Activated T-cell treated with anti-CD3 and anti-CD28 coated beads, Interleukin-2, amount 50 U/mL, for 72 hours (primary cell): Measurements from ENCODE around the gene LMO1. TPM values are rescaled to one million over a fixed set of nuclear protein-coding genes. Genes with fewer than 3 reads are reported as not detected.
A peak's percentile ranks its signal among the peaks of the same experiment; 100 is the strongest.

Source experiments
- ATAC-seq, 2 donors: fragments of 150-1000 bp; cut with Tn5 transposase; replicated peaks in 1 of 2; 2 replicates each; pipeline ENCODE4 v1.10.0; 2021; ENCODE audit warnings: moderate library complexity in 2 of 2, mild to moderate bottlenecking in 1 of 2
- DNase-seq, 2 donors: peaks; one replicate each; pipeline ENCODE4 v3.0.0; 2021 to 2022; ENCODE audit warnings: mixed read lengths in 1 of 2
- H3K27ac Mint-ChIP-seq: one replicate; pipeline ENCODE4 v1.8.0; 2022; ENCODE audit warnings: mild to moderate bottlenecking, moderate library complexity, mixed read lengths
- H3K27me3 Mint-ChIP-seq: one replicate; pipeline ENCODE4 v1.8.0; 2022; ENCODE audit warnings: low read depth, mixed read lengths
- H3K36me3 Mint-ChIP-seq, 2 donors: one replicate each; pipeline ENCODE4 v1.8.0; 2022; ENCODE audit warnings: mixed read lengths in 2 of 2, mild to moderate bottlenecking in 1 of 2; ENCODE audit not compliant: insufficient read depth in 2 of 2
- H3K4me1 Mint-ChIP-seq: one replicate; pipeline ENCODE4 v1.8.0; 2022; ENCODE audit warnings: low read depth, mixed read lengths
- H3K4me3 Mint-ChIP-seq, 2 donors: one replicate each; pipeline ENCODE4 v1.8.0; 2022; ENCODE audit warnings: mild to moderate bottlenecking in 2 of 2, mixed read lengths in 2 of 2, moderate library complexity in 2 of 2
- H3K9me3 Mint-ChIP-seq, 2 donors: one replicate each; pipeline ENCODE4 v1.8.0; 2022; ENCODE audit warnings: mixed read lengths in 2 of 2
- total RNA-seq, 2 donors: library from RNA; stranded (reverse); gene quantifications; one replicate each; pipeline ENCODE4 v1.2.3, GENCODE V29; 2022

Gene LMO1
- total RNA-seq = under 1 TPM in 1 of 2 donors, not detected in 1; 0.32 TPM

DNA sequence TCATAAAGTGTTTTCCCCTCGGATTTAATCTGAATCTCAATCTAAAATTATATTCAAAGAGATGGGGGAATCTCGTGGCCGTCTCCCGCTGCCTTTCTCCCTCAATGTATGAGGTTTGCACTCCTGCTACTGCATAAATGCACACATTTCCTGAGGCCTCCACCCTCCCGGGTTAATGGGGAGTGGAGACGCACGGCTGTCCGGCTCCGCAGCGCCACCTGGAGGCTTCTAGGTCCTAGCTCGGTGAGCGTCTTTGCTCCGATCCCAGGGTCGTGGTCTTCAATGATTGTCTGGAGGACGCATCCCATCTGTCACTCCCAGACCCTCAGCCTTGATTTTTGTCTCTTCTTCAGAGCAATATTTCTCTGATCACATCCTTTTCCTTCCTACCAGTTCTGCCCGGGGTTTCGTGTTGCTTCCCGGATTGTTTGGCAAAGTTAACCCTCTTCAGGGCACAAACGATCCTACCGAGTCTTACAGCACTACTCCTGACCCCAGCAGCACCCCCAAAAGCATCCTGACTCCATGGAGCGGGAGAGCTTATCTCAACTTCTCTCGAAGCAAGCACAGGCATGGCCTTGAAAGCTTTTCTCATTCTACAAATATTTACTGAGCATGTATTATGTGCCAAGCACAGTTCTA, at the start of gene LMO1:
TSS of gene LMO1 (minus strand) at position 110 of the 642 bp plus-strand sequence. CDS start 516 bp downstream, outside the sequence.
- Mint-ChIP-seq H3K27me3 (peaks cover 68% of the 10 kb centered on the region), H3K27ac (no peak within 1 kb of the TSS), H3K4me3 (peak within 1 kb of the TSS; percentile 75 to 77), H3K36me3 (no peaks in the 10 kb centered on the region), H3K4me1 (peaks cover 11% of the 10 kb centered on the region), H3K9me3 (no peaks in the 10 kb centered on the region)
- DNase-seq (peak; percentile 81 to 83), ATAC-seq (peak; percentile 71 to 73)

DNA sequence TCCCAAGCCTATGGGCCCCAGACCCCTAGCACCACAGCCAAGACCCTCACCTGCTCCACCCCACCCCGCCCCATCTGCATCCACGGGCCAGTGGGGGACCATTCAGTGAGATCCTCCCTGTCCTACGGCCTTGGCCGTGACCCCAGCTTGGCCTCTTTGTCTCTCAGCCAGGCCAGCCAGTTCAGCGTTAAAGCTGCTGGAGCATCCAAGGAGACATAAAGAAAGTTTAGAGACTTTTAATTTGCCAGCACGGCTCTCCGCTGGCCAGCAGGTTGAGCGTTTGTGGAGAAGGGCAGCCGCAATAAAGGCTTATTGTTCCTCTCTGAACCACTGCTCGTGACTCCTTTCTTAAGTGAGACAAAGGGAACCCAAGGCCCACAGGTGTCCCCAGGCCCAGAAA, 49.3 kb upstream of the LMO1 start:
- ATAC-seq (no peak), DNase-seq (no peak)
- Mint-ChIP-seq H3K36me3 (no peaks in the 10 kb centered on the region), H3K27ac (no peak overlapping the region), H3K9me3 (no peaks in the 10 kb centered on the region), H3K4me1 (peaks cover 6% of the 10 kb centered on the region), H3K4me3 (no peak overlapping the region), H3K27me3 (peaks cover 5% of the 10 kb centered on the region)

DNA sequence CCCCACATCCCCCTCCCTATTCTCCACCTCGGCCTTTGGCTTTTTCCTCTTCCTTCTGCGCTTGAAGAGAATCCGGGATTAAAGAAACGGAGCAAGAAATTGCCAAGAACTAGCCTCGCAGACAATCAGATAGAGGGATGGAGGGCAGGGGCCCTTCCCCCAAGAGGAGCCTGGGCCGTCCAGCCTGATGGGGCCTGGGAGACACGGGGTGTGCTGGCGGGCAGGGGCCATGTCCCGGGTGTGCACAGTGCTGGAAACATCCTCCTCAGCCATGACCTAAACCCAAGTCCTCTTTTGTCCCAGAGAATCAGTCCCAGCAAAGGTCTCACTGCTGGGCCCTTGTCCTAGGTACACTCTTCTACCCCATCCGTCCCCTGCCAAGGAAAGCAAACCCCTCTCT, 47.7 kb upstream of the LMO1 start:
- H3K27me3 Mint-ChIP-seq = peaks cover 5% of the 10 kb centered on the region
- DNase-seq (no peak), ATAC-seq (no peak)
- no peaks in the 10 kb centered on the region for H3K36me3 Mint-ChIP-seq
- H3K4me3 Mint-ChIP-seq = no peak overlapping the region
- no peak overlapping the region for H3K27ac Mint-ChIP-seq
- no peaks in the 10 kb centered on the region for H3K9me3 Mint-ChIP-seq
- peaks cover 6% of the 10 kb centered on the region for H3K4me1 Mint-ChIP-seq

DNA sequence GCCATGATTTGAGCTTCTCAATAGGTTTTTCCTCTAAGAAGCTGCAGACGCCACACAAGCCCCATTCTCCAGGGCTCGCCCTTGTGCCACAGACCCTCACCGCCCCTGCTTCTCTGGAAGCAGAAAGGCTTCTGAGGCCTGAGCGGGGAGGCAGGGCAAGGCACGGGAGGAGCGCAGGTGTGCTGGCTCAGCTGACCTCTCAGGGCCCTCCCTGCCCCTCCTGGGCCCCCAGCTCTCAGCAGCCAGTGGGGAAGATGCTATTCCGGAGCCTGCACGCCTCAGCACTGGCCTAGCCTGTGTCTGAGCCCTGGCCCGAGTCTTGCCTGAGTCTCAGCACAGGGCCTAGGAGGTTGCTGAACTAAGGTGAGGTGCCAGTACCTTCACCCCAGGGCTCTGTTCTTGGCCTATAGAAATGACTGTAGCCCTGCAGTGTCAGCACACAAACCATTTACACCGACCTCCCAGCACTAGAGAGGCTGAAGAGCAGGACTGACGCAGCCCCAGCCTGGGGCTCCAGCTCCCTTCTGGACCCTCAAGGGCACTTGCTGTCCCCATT, 47.1 kb upstream of the LMO1 start:
- H3K27me3 Mint-ChIP-seq = no peaks in the 10 kb centered on the region
- H3K9me3 Mint-ChIP-seq = no peaks in the 10 kb centered on the region
- H3K27ac Mint-ChIP-seq = no peak overlapping the region
- DNase-seq = no peak
- H3K36me3 Mint-ChIP-seq = no peaks in the 10 kb centered on the region
- peaks cover 6% of the 10 kb centered on the region for H3K4me1 Mint-ChIP-seq
- ATAC-seq = no peak
- no peak overlapping the region for H3K4me3 Mint-ChIP-seq

DNA sequence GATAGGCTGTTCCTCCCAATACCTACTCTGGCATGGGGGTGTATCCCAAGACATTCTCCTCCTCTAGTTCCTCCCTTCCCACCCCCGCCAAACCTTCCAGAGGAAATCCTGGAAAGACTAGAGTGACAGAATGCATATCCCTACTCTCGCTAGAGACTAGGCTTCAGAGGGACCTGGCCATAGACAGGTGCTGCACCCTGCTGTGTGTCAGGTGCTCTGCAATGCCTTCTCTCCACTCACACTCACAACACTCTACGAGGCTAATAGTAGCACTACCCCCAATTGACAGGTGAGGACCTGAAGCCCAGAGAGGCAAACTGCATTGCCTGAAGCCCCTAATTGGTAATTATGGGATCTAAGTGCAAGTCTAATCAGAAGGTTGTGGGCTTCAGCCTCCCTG, 46.2 kb upstream of the LMO1 start:
- DNase-seq (no peak), ATAC-seq (peak; percentile 18 to 23)
- no peak overlapping the region for H3K4me3 Mint-ChIP-seq
- no peaks in the 10 kb centered on the region for H3K27me3 Mint-ChIP-seq
- H3K27ac Mint-ChIP-seq = no peak overlapping the region
- peaks cover 6% of the 10 kb centered on the region for H3K4me1 Mint-ChIP-seq
- H3K36me3 Mint-ChIP-seq = no peaks in the 10 kb centered on the region
- peaks cover 0 to under 1% of the 10 kb centered on the region in 2 donors for H3K9me3 Mint-ChIP-seq

DNA sequence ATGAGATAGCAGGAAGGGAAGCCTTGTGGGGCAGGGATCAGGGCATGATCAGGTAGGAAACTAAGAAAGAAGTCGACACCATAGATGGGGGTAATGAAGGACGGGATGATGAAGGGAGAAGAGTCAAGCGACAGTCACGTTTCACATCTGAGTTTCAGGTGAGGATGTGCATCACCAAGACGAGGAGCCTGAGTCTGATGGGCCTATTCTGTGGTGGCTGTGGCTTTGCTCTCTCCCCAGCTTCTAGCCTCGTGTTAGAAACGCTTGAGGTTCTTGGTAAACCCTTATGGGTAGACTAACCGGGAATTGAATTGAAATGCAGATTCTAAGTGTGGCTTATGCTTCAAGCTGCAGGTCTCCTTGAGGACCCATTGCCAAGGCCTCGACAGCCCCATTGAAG, 45.6 kb upstream of the LMO1 start:
- H3K27me3 Mint-ChIP-seq = no peaks in the 10 kb centered on the region

DNA sequence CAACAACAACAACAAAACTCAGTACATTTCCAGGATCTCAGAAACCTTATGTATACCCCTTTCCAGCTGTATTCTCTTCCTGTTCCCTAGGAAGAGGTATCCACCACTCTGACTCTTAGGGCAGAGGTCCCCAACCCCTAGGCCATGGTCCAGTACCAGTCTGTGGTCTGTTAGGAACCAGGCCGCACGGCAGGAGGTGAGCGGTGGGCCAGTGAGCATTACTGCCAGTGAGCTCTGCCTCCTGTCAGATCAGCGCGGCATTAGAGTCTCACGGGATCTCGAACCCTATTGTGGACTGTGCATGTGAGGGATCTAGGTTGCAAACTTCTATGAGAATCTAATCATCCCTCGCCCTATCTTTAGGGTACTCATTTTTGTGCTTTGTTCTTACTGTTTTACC, 43.9 kb upstream of the LMO1 start:
- Mint-ChIP-seq H3K9me3 (peaks cover 4 to 8% of the 10 kb centered on the region in 2 donors), H3K27ac (no peak overlapping the region), H3K27me3 (no peaks in the 10 kb centered on the region), H3K4me1 (peaks cover 6% of the 10 kb centered on the region), H3K4me3 (no peak overlapping the region), H3K36me3 (peaks cover 0 to 6% of the 10 kb centered on the region in 2 donors)
- ATAC-seq (no peak), DNase-seq (no peak)

More for the DNA sequence above, 45.6 kb upstream of the LMO1 start:
- DNase-seq (no peak), ATAC-seq (no peak)
- Mint-ChIP-seq H3K36me3 (peaks cover 0 to 2% of the 10 kb centered on the region in 2 donors), H3K4me1 (peaks cover 6% of the 10 kb centered on the region), H3K9me3 (peaks cover 0 to 4% of the 10 kb centered on the region in 2 donors), H3K27ac (no peak overlapping the region), H3K4me3 (no peak overlapping the region)

DNA sequence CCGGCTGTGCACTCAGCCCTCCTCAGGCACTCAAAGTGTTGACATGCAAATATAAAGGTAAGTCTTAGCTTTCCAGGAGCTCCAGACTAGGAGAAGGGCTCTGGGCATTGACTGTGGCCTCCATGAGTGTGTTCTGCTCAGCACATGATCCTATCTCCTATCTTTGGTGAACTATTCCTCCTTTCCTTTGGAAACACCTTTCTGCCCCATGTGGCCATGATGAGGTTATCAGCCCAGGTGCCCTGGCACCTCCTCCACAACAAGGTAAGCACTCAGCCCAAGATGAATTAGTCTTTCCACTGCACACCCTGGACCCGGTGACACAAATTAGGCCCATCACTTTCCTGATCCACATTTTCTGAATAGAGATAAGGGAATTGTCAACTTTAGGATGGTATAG, 37.9 kb upstream of the LMO1 start:
- peaks cover 6% of the 10 kb centered on the region for H3K27me3 Mint-ChIP-seq
- peaks cover 3 to 8% of the 10 kb centered on the region in 2 donors for H3K36me3 Mint-ChIP-seq
- H3K27ac Mint-ChIP-seq = no peak overlapping the region
- no peak overlapping the region for H3K4me3 Mint-ChIP-seq
- no peak for ATAC-seq
- no peaks in the 10 kb centered on the region for H3K4me1 Mint-ChIP-seq
- H3K9me3 Mint-ChIP-seq = peaks cover 6 to 12% of the 10 kb centered on the region in 2 donors
- DNase-seq = no peak

DNA sequence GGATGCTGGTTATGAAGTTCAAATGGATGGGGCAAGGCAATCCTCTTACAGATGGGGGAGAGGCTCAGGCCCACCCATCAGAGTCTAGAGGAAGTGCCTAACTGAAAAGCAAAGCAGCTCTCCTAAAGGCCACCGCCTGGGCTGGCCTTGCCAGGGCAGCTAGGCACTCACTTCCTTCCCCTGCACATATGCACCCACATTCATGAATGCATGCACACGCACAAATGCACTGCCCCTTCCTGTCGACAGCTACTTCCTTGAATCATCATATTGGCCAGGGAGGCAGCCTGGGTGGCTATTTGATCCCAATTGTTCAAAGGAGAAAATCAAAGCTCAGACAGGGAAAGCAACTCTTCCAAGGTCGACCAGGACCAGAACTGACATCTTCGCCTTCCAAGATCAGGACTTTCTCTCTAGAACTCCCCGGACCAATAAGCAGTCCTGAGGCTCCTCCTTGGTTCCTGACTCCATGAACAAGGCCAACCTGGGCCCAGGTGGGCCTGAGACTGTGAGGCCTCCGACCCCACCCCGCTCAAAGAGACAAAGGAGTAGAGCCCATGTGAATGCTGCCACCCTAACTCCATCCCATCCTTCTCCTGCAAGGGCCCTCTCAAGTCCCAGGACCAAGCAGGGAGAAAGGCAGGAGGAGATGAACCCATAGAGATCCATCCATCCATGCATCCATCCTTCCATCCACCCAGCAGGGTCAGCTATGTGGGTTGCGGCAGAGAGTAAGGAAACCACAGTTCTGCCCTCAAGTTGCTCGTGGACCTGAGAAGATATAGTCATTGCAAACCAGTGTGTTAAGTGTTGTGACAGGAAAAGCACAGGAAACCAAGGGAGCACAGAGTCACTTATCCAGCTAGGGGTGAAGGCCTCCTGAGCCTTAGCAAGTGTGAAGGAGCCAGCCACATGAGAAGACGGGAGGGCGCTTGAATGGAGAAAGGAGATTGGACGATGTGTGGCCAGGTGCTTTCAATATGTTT, 35.4 kb upstream of the LMO1 start:
- H3K27ac Mint-ChIP-seq = no peak overlapping the region
- ATAC-seq = no peak
- DNase-seq = no peak
- peaks cover 3 to 6% of the 10 kb centered on the region in 2 donors for H3K36me3 Mint-ChIP-seq
- H3K4me1 Mint-ChIP-seq = no peaks in the 10 kb centered on the region
- H3K27me3 Mint-ChIP-seq = peaks cover 6% of the 10 kb centered on the region
- H3K9me3 Mint-ChIP-seq = peaks cover 6 to 8% of the 10 kb centered on the region in 2 donors
- H3K4me3 Mint-ChIP-seq = no peak overlapping the region

DNA sequence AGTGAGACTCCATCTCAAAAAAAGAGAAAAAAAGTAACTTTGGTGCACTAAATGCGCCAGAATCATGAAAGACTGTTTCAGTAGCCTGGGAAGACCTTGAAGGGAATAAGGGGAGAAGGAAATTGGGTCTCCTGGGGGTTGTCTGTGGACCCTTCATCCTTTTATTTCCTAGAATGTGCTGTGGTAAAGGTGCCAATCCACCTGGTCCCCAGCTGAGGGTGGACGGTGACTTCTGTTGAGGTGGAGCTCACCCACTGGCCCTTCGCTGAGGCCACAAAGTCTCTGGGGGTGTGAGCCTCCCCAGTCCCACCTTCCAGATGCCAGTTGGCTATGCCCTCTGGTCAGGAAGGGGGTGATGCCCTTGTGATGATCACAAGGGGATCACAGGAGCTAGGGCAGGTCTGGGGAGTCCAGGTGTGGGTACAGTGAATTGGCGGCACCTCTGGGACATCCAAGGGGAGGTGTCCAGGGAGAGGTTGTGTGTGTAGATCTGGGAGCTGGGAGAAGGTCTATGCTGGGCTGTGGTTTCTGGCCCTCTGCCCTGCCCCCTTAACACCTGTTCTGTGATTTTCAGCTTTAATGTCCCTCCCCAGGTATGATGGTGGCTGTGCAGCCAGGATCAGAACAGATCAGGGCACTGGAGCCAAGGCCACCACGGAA, 34.2 kb upstream of the LMO1 start:
- no peak for ATAC-seq
- H3K27me3 Mint-ChIP-seq = peaks cover 6% of the 10 kb centered on the region

DNA sequence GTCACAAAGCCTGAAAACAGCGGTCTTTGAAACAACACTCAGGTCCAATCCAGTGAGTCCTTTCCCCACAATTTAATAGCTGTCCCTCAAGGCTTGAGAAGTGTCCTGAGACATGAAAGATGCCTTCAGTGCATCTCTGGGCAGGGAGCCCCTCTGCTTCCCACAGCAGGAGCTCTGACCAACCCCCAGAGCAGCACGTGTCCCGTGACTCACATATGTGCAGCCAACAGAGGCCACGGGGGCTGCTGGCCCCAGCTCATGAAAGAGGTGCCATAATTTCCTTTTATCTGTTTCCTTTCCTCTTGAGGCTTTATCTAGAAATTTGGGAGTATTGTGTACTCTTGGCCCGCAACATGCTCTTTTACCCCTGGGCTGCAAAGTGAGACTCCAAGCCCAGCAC, 33.2 kb upstream of the LMO1 start:
- ATAC-seq (no peak), DNase-seq (no peak)
- Mint-ChIP-seq H3K27me3 (peaks cover 6% of the 10 kb centered on the region), H3K27ac (no peak overlapping the region), H3K4me3 (no peak overlapping the region), H3K9me3 (no peaks in the 10 kb centered on the region), H3K36me3 (no peaks in the 10 kb centered on the region), H3K4me1 (no peaks in the 10 kb centered on the region)

More for the DNA sequence above, 34.2 kb upstream of the LMO1 start:
- Mint-ChIP-seq H3K27ac (no peak overlapping the region), H3K9me3 (peaks cover 5 to 7% of the 10 kb centered on the region in 2 donors), H3K36me3 (peaks cover 3 to 5% of the 10 kb centered on the region in 2 donors), H3K4me3 (no peak overlapping the region), H3K4me1 (no peaks in the 10 kb centered on the region)
- no peak for DNase-seq

DNA sequence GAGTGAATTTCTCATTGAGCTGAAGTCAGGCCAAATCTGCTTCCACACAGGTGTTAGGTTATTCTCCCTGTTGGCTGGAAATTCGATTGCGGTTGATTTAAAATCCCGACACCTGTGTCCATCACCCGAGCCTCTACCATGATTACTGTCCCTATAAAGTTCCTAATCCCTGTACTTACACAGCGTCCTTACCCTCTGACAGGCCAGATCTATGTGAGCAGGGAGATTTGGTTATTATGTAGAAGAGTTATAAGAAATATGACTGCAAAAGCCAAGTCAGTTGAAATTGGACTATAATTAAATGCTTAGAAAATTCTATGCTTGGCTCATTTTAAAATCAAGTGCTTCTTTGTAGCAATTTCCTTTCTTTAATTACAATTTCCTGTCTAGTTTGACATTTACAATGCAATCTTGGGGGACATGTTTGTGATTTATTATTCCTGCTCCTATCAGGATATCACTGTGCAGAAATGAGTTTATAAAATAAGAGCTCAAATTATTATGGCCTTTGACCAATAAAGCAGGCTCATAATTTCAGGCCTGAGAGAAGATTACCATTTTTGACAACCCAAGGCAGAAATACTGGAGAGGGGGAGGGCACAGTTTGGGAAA, 32.5 kb upstream of the LMO1 start:
- no peak overlapping the region for H3K4me3 Mint-ChIP-seq
- no peak overlapping the region for H3K27ac Mint-ChIP-seq
- ATAC-seq = no peak
- H3K27me3 Mint-ChIP-seq = peaks cover 6% of the 10 kb centered on the region
- no peaks in the 10 kb centered on the region for H3K4me1 Mint-ChIP-seq
- no peak for DNase-seq
- no peaks in the 10 kb centered on the region for H3K9me3 Mint-ChIP-seq
- H3K36me3 Mint-ChIP-seq = no peaks in the 10 kb centered on the region
